Testis (tissue), 3 donors: ENCODE data around the gene PGF. TPM values are rescaled to one million over a fixed set of nuclear protein-coding genes. Genes with fewer than 3 reads are reported as not detected.

Experiments
- DNase-seq: peaks from one replicate; pipeline ENCODE4 v3.0.0-alpha.2; 2019
- H3K27ac ChIP-seq, 2 donors: fragments of 200-600 bp; sonication (generic); one replicate each; pipeline ENCODE4 v1.5.1; 2019
- H3K27me3 ChIP-seq: fragments of 200-600 bp; sonication (generic); one replicate; pipeline ENCODE4 v1.5.1; 2019
- H3K36me3 ChIP-seq: fragments of 200-600 bp; sonication (generic); one replicate; pipeline ENCODE4 v1.5.1; 2017; ENCODE audit warnings: low read depth; ENCODE audit errors: missing control alignments
- H3K4me1 ChIP-seq: fragments of 200-600 bp; sonication (generic); one replicate; pipeline ENCODE4 v1.5.1; 2019
- H3K4me3 ChIP-seq, 2 donors: fragments of 200-600 bp; sonication (generic); one replicate each; pipeline ENCODE4 v1.5.1; 2017 to 2019
- H3K9me3 ChIP-seq: fragments of 200-600 bp; sonication (generic); one replicate; pipeline ENCODE4 v1.5.1; 2017
- POLR2A ChIP-seq: fragments of 450-650 bp; IDR thresholded peaks from one replicate; pipeline ENCODE4 v1.6.1; 2017; ENCODE audit warnings: antibody characterized with exemption, mild to moderate bottlenecking, moderate library complexity
- WGBS, 2 donors: methylation state at CpG; one replicate each; pipeline ENCODE4 v1.1.5; 2018; 5-methylcytosine and 5-hydroxymethylcytosine counted together
- intact Hi-C: fragments of 100-400 bp; cut with DNase I; formaldehyde crosslinking; loops from one replicate; pipeline ENCODE4 v1.15.1; 2023; ENCODE audit warnings: low total_unique reads
- polyA plus RNA-seq: library from polyadenylated mRNA; stranded (reverse); fragments of 350-450 nt; fragmentation: Illumina TruSeq; extraction: RNeasy Lipid Tissue Mini Kit (QIAGEN cat#74804); gene quantifications from one replicate; pipeline ENCODE4 v1.2.3, GENCODE V29; 2014; ENCODE audit warnings: low read depth, low replicate concordance; ENCODE audit not compliant: insufficient read depth
- total RNA-seq, 2 donors: library from RNA; depleted of rRNA; stranded (reverse); fragments of >200 nt; gene quantifications; one replicate each; pipeline ENCODE4 v1.2.3, GENCODE V29; 2016
- TF ChIP-seq, protein P1 (sequence below), 3 experiments: fragments of 450-650 bp in 2 of 3; fragments of 200-600 bp in 1 of 3; sonication (generic) in 1 of 3; IDR thresholded peaks; one replicate each; pipeline ENCODE4 v1.5.1; 2016 to 2019; ENCODE audit warnings: antibody characterized with exemption in 3 of 3, mild to moderate bottlenecking in 2 of 3, moderate library complexity in 1 of 3

PGF gene
- total and polyA plus RNA-seq, 3 donors from 2014 or later: 5.4 to 11.5 (median 6.5) TPM

DNA sequence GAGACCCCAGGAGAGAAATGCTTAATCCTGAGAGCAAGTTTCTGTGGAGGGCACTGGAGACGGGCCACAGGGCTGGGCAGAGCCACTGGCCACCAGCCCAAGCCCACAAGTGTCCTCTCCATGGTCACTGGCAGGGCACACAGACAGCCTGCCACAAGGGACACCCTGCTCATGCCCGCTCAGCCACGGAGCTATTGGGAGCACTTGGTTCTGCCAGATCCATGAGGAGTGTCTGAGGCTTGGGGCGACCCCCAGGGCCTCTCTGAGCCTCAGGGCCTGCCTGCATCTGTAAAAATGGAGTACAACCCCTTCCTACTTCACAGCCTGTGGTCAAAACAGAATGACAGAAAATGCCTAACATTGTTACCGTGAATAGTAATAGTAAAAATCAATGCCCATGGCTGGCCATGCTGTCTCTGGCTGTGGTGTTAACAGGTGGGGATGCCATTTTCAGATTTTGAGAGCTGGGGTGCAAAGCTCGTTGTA is 3.2 kb downstream of the PGF start:
- Histone ChIP-seq H3K27me3 (no peaks in the 10 kb centered on the region), H3K4me1 (peaks cover 7% of the 10 kb centered on the region), H3K9me3 (no peaks in the 10 kb centered on the region), H3K27ac (no peak overlapping the region), H3K36me3 (no peaks in the 10 kb centered on the region), H3K4me3 (no peak overlapping the region)
- whole genome bisulfite sequencing, 2 donors: 66 to 90% methylated on average over 6 of the region's 6 CpGs
- intact Hi-C loops: no loop called here
- DNase-seq: no peak
- no peak for TF ChIP-seq POLR2A
- TF ChIP-seq, protein P1, sequence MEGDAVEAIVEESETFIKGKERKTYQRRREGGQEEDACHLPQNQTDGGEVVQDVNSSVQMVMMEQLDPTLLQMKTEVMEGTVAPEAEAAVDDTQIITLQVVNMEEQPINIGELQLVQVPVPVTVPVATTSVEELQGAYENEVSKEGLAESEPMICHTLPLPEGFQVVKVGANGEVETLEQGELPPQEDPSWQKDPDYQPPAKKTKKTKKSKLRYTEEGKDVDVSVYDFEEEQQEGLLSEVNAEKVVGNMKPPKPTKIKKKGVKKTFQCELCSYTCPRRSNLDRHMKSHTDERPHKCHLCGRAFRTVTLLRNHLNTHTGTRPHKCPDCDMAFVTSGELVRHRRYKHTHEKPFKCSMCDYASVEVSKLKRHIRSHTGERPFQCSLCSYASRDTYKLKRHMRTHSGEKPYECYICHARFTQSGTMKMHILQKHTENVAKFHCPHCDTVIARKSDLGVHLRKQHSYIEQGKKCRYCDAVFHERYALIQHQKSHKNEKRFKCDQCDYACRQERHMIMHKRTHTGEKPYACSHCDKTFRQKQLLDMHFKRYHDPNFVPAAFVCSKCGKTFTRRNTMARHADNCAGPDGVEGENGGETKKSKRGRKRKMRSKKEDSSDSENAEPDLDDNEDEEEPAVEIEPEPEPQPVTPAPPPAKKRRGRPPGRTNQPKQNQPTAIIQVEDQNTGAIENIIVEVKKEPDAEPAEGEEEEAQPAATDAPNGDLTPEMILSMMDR (IDR thresholded peaks at IDR 0.05): no peak

DNA sequence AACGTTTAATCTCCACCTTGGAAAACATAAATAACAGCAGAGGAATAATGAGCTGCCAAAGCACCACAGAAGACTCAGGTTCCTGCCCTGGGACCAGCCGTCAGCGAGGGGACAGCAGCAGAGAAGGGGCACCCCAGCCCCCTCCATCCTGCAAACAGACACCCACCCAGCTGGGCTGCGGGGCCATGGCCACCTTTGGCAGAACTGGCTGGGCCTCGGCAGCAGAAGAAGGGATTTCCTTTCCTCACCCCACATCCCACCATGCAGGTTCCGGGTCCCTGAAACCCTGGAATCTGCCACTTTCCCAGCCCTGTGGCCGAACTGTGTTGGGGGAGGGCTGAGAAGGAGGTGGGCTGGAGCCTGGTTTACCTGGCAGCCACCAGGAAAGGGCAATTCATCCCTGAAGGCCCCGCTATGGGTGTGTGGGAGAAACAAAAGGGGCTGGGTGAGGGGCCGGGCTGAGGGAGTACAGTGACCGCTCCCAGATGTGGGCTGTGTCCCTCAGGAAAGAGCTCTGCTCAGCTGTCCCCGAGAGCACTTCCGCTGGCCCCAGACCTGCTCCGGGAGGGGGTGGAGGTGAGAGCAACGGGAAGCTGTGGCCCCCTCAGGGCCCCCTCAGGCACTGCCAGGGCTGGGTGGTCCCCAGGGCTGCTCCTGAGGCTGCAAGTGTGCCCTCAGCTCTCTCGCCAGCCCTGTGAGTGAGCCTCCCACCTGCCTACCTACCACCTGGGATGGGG is 3.8 kb downstream of the PGF start:
- Histone ChIP-seq H3K9me3 (no peaks in the 10 kb centered on the region), H3K4me3 (no peak overlapping the region), H3K4me1 (peaks cover 8% of the 10 kb centered on the region), H3K36me3 (no peaks in the 10 kb centered on the region), H3K27me3 (no peaks in the 10 kb centered on the region), H3K27ac (no peak overlapping the region)
- TF ChIP-seq POLR2A: no peak
- TF ChIP-seq, protein P1 (IDR thresholded peaks at IDR 0.05): no peak
- 70 to 78% methylated on average over 11 to 15 of the region's 15 CpGs for WGBS, 2 donors
- intact Hi-C loops: no loop called here
- no peak for DNase-seq

DNA sequence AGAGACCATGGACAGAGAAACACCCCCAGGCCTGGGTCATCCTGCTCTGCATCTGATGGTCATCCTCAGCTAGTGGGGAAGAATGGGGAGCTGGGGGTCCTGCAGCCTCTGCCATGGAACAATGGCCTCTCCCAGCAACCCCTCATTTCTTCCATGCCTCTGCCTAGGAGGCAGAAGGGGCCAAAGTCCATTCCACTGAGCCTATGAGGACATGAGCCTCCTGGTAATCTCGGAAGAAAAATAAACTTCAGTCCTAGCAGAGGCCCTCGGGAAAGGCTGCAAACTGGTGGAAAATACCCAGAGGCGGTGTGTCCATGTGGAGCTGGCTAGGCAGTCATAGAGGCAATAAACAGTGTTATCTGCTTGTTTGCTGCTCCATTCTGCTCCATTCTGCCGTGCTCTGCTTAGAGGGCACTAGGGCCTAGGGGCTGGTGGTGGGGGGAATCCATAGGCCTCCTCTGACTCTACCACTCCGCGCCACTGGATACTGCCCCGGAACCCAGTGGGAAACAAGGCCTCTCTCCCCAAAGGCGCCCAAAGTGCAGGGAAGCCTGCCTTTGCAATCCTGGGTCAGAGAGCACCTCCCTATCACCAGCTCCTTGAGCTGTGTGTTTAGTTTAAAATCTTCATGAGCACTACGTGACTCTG is 4.5 kb downstream of the PGF start:
- 78 to 83% methylated on average over 9 of the region's 9 CpGs for WGBS, 2 donors
- intact Hi-C loops: no loop called here

DNA sequence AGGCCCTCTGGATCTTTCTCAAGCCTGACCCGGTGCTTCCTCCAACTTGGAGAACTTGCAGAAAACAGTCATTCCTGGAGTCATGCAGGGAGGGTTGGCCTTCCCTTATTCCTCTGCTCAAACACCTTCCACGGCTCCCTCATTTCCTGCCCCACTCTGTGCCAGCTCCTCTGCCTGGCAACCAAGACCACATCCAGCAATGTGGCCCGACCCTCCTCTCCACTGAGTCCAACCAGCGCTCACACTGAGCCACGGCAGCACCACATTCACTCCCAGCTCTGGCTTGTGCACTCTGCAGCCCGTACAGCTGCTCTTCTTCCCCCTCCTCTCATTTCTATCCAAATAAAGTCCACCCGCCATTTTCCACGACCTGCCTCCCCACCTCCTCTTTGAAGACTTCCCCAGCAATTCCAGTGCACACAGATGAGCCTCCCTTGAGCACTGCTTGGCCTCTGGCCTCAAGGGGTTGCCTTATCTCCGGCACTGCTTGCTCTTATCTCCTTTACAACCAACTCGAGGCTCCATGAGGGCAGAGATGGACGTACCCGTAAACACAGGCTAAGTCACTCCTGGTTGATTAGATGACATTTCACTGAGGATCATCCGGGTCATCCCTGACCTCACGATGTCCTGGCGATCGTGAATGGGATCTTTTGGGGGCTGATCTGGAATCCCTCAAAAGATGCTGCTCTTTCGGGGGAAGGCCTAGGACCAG is 5.4 kb downstream of the PGF start:
- no peak overlapping the region for H3K27ac ChIP-seq
- TF ChIP-seq, protein P1 (IDR thresholded peaks at IDR 0.05): no peak
- no peak for TF ChIP-seq POLR2A
- H3K4me3 ChIP-seq: no peak overlapping the region

More for the DNA sequence above, 4.5 kb downstream of the PGF start:
- no peak overlapping the region for H3K4me3 ChIP-seq
- no peak overlapping the region for H3K27ac ChIP-seq
- DNase-seq: no peak
- H3K4me1 ChIP-seq: peaks cover 12% of the 10 kb centered on the region
- no peaks in the 10 kb centered on the region for H3K9me3 ChIP-seq
- no peaks in the 10 kb centered on the region for H3K36me3 ChIP-seq
- H3K27me3 ChIP-seq: no peaks in the 10 kb centered on the region
- TF ChIP-seq, protein P1 (IDR thresholded peaks at IDR 0.05): no peak
- TF ChIP-seq POLR2A: no peak

More for the DNA sequence above, 5.4 kb downstream of the PGF start:
- Histone ChIP-seq H3K4me1 (peaks cover 12% of the 10 kb centered on the region), H3K27me3 (no peaks in the 10 kb centered on the region), H3K9me3 (no peaks in the 10 kb centered on the region), H3K36me3 (no peaks in the 10 kb centered on the region)
- no peak for DNase-seq
- 87 to 88% methylated on average over 17 of the region's 17 CpGs for WGBS, 2 donors
- intact Hi-C loops: loop anchor here (10.0 kb wide), 1 partner anchor 115 kb away; the partner anchor contains the start of genes ACYP1 and ZC2HC1C
